ENCODE results near the gene TYW1B. TPM values are rescaled to one million over a fixed set of nuclear protein-coding genes. Genes with fewer than 3 reads are reported as not detected.
"Not testable (repeated sequence)": the region's sequence is repeated elsewhere in the genome, so short reads cannot be mapped to it uniquely, and the experiment has no call there.

The TYW1B gene
- total RNA-seq, 1 donor from 2014 or later, result 3.1 TPM

DNA sequence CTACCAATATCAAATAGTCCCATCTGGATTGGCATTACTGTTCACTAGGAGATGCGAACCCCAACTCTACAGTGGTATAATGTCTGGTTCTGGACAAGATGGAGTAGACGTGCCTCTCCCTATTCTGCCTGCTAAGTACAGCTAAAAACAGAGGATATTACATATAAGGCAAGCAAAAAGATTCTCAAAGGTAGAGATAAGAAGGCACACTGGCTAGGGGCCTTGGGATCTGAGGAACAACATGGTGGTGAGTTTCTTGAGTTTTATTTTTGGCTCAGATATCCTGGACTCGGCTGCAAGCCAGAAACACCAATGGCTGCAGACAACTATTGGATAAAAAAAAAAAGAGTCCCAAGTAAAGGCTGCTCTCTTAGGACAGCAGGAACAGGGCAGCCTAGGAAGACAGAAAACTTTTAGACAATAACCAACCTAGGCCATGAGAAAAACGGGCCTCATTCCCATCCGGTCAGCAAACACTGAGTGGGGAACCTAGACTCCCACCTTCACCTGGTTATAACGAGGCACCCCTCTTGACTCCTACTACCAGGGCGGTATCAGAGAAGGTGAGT, 222.1 kb downstream of the TYW1B start:
- DNase-seq (ENCODE audit: extremely low spot score, unreplicated experiment); H3K27me3 Mint-ChIP-seq; H3K4me1 Mint-ChIP-seq (ENCODE audit: unreplicated experiment); H3K4me3 Mint-ChIP-seq; H3K27ac Mint-ChIP-seq: not testable (repeated sequence)
- Mint-ChIP-seq H3K9me3 (peaks cover 11% of the 10 kb centered on the region), H3K36me3 (peaks cover 18% of the 10 kb centered on the region)

DNA sequence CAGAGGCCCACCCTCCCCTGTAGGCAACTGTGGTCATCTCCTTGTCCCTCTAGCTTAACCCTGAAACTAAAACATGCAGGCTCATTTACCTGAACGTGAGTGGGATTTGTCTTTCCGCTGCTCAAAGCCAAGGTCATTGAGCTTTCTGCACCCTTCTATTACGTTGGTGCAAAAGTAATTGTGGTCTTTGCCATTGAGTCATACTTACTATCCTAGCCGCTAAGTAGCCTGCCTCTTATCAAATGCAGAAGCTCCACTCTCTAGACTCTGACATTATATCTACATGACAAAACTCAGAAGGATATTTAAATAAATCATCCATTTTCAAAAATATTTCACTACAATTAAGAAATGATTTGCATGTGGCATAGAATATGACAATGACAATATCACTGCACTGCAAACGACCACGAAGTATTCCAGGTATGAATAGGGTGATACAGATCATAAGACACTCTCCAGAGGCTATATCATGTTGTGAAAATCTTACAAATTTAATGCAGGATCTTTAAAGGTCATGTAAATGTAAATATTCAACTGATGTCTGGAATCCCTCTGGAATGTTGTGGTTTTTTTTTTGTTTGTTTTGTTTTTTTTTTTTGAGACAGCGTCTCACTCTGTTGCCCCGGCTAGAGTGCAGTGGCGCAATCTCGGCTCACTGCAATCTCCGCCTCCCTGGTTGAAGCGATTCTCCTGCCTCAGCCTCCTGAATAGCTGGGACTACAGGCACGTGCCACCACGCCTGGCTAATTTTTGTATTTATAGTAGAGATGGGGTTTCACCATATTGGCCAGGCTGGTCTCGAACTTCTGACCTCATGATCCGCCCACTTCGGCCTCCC, 223.0 kb downstream of the TYW1B start:
- not testable (repeated sequence) for H3K27me3 Mint-ChIP-seq; H3K4me3 Mint-ChIP-seq; DNase-seq (ENCODE audit: extremely low spot score, unreplicated experiment); H3K27ac Mint-ChIP-seq; H3K4me1 Mint-ChIP-seq (ENCODE audit: unreplicated experiment)
- peaks cover 11% of the 10 kb centered on the region for H3K9me3 Mint-ChIP-seq
- peaks cover 18% of the 10 kb centered on the region for H3K36me3 Mint-ChIP-seq

DNA sequence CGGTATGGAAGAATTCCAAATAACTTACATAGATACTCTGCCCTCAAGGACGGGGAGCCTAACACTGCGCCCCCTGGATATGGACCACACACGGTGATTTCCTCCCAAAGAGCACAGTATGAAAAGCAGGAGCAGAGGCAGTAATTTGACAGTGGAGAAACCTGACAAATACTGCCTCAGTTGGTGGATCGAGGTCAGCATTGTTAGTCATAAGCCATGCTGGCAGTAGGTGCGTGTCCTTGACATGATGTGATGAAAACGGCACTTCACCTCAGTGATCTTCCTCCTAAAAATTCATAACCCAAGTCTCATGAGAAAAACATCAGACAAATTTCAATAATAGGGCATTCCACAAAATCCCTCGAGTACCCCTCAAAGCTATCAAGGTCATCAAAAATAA, 224.5 kb downstream of the TYW1B start:
- H3K4me3 Mint-ChIP-seq; H3K27me3 Mint-ChIP-seq; H3K27ac Mint-ChIP-seq; DNase-seq (ENCODE audit: extremely low spot score, unreplicated experiment); H3K9me3 Mint-ChIP-seq; H3K4me1 Mint-ChIP-seq (ENCODE audit: unreplicated experiment): not testable (repeated sequence)
- peaks cover 15% of the 10 kb centered on the region for H3K36me3 Mint-ChIP-seq

DNA sequence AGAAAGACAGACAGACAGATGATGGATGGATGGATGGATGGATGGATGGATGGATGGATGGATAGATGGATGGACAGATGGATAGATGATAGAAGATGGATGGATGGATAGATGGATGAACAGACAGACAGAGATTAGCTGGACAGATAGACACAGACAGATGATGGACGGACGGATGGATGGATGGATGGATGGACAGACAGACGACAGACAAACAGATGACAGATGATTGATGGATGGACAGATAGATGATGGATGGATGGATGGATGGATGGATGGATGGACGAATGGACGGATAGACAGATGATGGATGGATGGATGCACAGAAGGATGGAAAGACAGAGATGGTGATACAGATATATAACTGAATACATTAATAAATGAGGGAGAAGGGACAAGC, 224.9 kb downstream of the TYW1B start:
- Mint-ChIP-seq H3K27ac (no peak overlapping the region), H3K27me3 (no peaks in the 10 kb centered on the region), H3K4me1 (ENCODE audit: unreplicated experiment) (no peaks in the 10 kb centered on the region)

DNA sequence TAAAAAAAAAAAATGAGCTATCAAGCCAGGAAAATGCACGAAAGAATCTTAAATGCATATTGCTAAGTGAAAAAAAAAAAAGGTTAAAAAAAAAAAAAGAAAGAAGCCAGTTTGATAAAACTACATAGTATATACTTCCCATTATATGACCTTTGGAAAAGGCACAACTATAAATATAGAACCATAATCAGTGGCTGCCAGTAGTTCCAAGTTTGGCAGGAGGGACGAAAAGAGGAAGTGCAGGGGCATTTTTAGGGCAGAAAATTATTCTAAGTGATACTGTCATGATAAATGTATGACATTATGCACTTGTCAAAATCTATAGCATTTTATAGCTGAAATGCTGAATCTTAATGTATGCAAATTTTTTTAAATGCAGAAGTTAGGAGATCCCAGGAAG, 226.3 kb downstream of the TYW1B start:
- not testable (repeated sequence) for DNase-seq (ENCODE audit: extremely low spot score, unreplicated experiment); H3K27me3 Mint-ChIP-seq; H3K9me3 Mint-ChIP-seq; H3K4me3 Mint-ChIP-seq; H3K36me3 Mint-ChIP-seq; H3K4me1 Mint-ChIP-seq (ENCODE audit: unreplicated experiment); H3K27ac Mint-ChIP-seq

More for the DNA sequence above, 224.9 kb downstream of the TYW1B start:
- no peak for DNase-seq (ENCODE audit: extremely low spot score, unreplicated experiment)
- peaks cover 6% of the 10 kb centered on the region for H3K9me3 Mint-ChIP-seq
- no peak overlapping the region for H3K4me3 Mint-ChIP-seq
- H3K36me3 Mint-ChIP-seq, result peaks cover 11% of the 10 kb centered on the region
- TF ChIP-seq, protein P1, sequence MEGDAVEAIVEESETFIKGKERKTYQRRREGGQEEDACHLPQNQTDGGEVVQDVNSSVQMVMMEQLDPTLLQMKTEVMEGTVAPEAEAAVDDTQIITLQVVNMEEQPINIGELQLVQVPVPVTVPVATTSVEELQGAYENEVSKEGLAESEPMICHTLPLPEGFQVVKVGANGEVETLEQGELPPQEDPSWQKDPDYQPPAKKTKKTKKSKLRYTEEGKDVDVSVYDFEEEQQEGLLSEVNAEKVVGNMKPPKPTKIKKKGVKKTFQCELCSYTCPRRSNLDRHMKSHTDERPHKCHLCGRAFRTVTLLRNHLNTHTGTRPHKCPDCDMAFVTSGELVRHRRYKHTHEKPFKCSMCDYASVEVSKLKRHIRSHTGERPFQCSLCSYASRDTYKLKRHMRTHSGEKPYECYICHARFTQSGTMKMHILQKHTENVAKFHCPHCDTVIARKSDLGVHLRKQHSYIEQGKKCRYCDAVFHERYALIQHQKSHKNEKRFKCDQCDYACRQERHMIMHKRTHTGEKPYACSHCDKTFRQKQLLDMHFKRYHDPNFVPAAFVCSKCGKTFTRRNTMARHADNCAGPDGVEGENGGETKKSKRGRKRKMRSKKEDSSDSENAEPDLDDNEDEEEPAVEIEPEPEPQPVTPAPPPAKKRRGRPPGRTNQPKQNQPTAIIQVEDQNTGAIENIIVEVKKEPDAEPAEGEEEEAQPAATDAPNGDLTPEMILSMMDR (conservative IDR thresholded peaks at IDR 0.05), result no peak

DNA sequence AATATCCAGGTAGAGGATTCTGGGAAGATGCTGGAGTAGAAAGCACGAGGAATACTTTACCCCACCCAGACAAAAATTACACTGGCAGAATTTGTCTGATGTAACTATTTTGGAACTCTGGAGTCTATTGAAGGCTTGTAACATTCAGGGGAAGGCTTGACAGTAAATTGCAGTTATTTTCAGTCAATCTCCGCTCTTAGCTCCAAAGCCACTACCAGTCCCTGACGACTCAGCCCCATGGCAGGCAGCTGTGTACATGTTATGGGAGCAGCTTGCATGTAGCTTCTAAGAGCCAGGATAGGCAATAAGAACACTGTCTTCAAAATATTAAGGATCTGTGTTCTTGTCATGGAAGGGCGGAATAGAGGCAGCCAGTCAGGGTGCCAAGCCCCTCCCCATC, 238.0 kb downstream of the TYW1B start:
- not testable (repeated sequence) for DNase-seq (ENCODE audit: extremely low spot score, unreplicated experiment); H3K27me3 Mint-ChIP-seq; H3K4me3 Mint-ChIP-seq; H3K4me1 Mint-ChIP-seq (ENCODE audit: unreplicated experiment); H3K27ac Mint-ChIP-seq
- peaks cover 14% of the 10 kb centered on the region for H3K9me3 Mint-ChIP-seq
- H3K36me3 Mint-ChIP-seq, result peaks cover 16% of the 10 kb centered on the region

DNA sequence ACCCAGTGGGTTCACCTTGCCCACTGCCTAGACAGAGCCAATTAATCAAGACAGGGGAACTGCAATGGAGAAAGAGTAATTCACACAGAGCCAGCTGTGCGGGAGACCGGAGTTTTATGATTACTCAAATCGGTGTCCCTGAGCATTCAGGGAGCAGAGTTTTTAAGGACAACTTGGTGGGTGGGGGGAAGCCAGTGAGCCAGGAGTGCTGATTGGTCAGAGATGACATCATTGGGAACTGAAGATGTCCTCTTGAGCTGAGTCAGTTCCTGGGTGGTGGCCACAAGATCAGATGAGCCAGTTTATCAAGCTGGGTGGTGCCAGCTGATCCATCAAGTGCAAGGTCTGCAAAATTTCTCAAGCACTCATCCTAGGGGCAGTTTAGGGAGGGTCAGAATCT, 240.7 kb downstream of the TYW1B start:
- peaks cover 20% of the 10 kb centered on the region for H3K9me3 Mint-ChIP-seq
- H3K4me1 Mint-ChIP-seq (ENCODE audit: unreplicated experiment); H3K4me3 Mint-ChIP-seq; H3K27ac Mint-ChIP-seq; H3K27me3 Mint-ChIP-seq; DNase-seq (ENCODE audit: extremely low spot score, unreplicated experiment): not testable (repeated sequence)
- H3K36me3 Mint-ChIP-seq, result peaks cover 25% of the 10 kb centered on the region

DNA sequence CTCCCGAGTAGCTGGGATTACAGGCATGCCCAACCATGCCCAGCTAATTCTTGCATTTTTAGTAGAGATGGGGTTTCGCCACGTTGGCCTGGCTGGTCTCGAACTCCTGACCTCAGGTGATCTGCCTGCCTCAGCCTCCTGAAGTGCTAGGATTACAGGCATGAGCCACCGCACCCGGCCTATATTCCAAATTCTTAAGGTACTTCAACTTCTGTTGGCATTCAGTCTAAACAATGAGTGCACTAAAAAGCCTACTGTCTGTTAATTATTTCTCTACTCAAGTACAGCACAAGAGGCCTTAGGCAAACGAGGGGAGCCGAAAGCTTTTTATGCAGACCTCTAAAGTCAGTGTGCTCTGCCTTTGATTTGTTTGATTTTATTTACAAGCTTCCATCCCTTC, 243.4 kb downstream of the TYW1B start:
- Mint-ChIP-seq H3K9me3 (peaks cover 20% of the 10 kb centered on the region), H3K4me1 (ENCODE audit: unreplicated experiment) (peaks cover 13% of the 10 kb centered on the region), H3K36me3 (peaks cover 20% of the 10 kb centered on the region)
- not testable (repeated sequence) for H3K4me3 Mint-ChIP-seq; H3K27me3 Mint-ChIP-seq; H3K27ac Mint-ChIP-seq; DNase-seq (ENCODE audit: extremely low spot score, unreplicated experiment)

DNA sequence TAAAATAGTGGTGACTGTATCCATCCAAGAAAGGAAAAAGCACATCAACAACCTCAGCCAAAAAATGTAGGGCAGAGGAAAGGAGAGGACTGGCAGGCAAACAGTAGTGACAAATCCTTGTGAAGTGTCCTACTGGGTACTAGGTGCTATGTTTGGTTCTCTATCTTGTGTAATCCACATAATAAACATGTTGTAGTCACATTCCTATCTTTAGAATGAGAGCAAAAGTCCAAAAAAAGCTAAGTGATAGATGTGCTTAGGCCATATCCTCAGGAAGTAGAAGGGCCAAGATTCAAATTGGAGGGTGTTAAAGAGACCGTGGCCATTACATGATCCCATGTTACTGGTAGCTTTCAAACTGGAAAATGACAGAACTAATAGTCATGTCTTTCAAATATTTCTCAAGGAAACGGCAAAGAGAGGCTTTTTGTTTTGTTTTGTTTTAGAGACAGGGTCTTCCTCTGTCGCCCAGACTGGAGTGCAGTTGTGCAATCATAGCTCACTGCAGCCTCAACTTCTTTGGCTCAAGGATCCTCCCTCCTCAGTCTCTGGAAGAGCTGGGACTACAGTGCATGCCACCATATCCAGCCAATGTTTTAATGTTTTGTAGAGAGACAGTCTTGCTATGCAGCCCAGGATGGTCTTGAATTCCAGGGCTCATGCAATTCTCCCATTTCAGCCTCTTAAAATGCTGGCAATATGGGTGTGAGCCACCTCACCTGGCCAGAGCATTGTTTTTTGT, 244.2 kb downstream of the TYW1B start:
- Mint-ChIP-seq H3K9me3 (peaks cover 20% of the 10 kb centered on the region), H3K4me1 (ENCODE audit: unreplicated experiment) (peaks cover 13% of the 10 kb centered on the region), H3K36me3 (peaks cover 20% of the 10 kb centered on the region)
- H3K27ac Mint-ChIP-seq; DNase-seq (ENCODE audit: extremely low spot score, unreplicated experiment); H3K27me3 Mint-ChIP-seq; H3K4me3 Mint-ChIP-seq: not testable (repeated sequence)

All from type B pancreatic cell (in vitro differentiated cells).